HepG2 (cell line): ENCODE results near the gene LOXL3. TPM values are rescaled to one million over a fixed set of nuclear protein-coding genes. Genes with fewer than 3 reads are reported as not detected.

Source experiments
- CCAR2 ChIP-seq: fragments of 200-400 bp; formaldehyde crosslinking; optimal IDR thresholded peaks from 2 replicates; pipeline ENCODE3; 2018; ENCODE audit warnings: low read depth, mild to moderate bottlenecking, low read length, moderate library complexity
- CHD4 ChIP-seq: fragments of 200-600 bp; sonication (generic); IDR thresholded peaks from 2 replicates; pipeline ENCODE4 v1.7.0; 2017; ENCODE audit warnings: mild to moderate bottlenecking, low read length, borderline replicate concordance
- CSRNP2 ChIP-seq: sonication (generic); formaldehyde crosslinking; conservative IDR thresholded peaks from 2 replicates; pipeline ENCODE4 v1.8.0; 2022; ENCODE audit warnings: low read depth, missing genetic modification reagents
- ETV6 ChIP-seq: sonication (generic); formaldehyde crosslinking; conservative IDR thresholded peaks from 2 replicates; pipeline ENCODE4 v1.4.0; 2020; ENCODE audit warnings: missing genetic modification reagents
- FOSL2 ChIP-seq: sonication (generic); formaldehyde crosslinking; IDR thresholded peaks from 2 replicates; pipeline ENCODE4 v1.4.0; 2020; ENCODE audit warnings: missing genetic modification reagents
- FOXC1 ChIP-seq: sonication (generic); formaldehyde crosslinking; IDR thresholded peaks from 2 replicates; pipeline ENCODE4 v1.8.0; 2022; ENCODE audit warnings: mild to moderate bottlenecking, missing genetic modification reagents, borderline replicate concordance
- IKZF5 ChIP-seq: IDR thresholded peaks from 2 replicates; pipeline ENCODE4 v1.6.1; 2018; ENCODE audit warnings: missing genetic modification reagents, mild to moderate bottlenecking, missing compliant biosample characterization
- KDM1A ChIP-seq: IDR thresholded peaks from 2 replicates; pipeline ENCODE4 v1.6.1; 2016; ENCODE audit warnings: missing compliant biosample characterization
- NRL ChIP-seq: sonication (generic); formaldehyde crosslinking; IDR thresholded peaks from 2 replicates; pipeline ENCODE4 v1.5.0; 2020; ENCODE audit warnings: missing genetic modification reagents, mild to moderate bottlenecking, moderate library complexity, borderline replicate concordance
- POLR2A ChIP-seq, 2 experiments: IDR thresholded peaks; 2 replicates each; pipeline ENCODE4 v1.6.1; 2011; ENCODE audit warnings: low read depth in 2 of 2, low read length in 2 of 2, mild to moderate bottlenecking in 1 of 2, moderate library complexity in 1 of 2; ENCODE audit not compliant: insufficient read depth in 1 of 2
- SMAD1 ChIP-seq: sonication (generic); formaldehyde crosslinking; IDR thresholded peaks from 2 replicates; pipeline ENCODE4 v1.4.0; 2020; ENCODE audit warnings: missing genetic modification reagents, low read depth, mild to moderate bottlenecking, borderline replicate concordance
- SRSF1 ChIP-seq: fragments of 200-400 bp; formaldehyde crosslinking; optimal IDR thresholded peaks from 2 replicates; pipeline ENCODE3; 2017; ENCODE audit warnings: mild to moderate bottlenecking, low read depth, low read length, moderate library complexity
- TCF12 ChIP-seq, 2 experiments: fragments of 450-650 bp in 1 of 2; sonication (generic) in 1 of 2; formaldehyde crosslinking in 1 of 2; IDR thresholded peaks; 2 replicates each; pipeline versions ENCODE4 v1.6.1 to v1.8.0; 2017 to 2022; ENCODE audit warnings: antibody characterized with exemption in 1 of 2, mild to moderate bottlenecking in 1 of 2, missing genetic modification reagents in 1 of 2, moderate library complexity in 1 of 2
- THAP8 ChIP-seq: sonication (generic); formaldehyde crosslinking; IDR thresholded peaks from 2 replicates; pipeline ENCODE4 v1.5.1; 2020; ENCODE audit warnings: missing genetic modification reagents, mild to moderate bottlenecking, borderline replicate concordance
- TSC22D2 ChIP-seq: sonication (generic); formaldehyde crosslinking; IDR thresholded peaks from 2 replicates; pipeline ENCODE4 v1.5.1; 2020; ENCODE audit warnings: missing genetic modification reagents, mild to moderate bottlenecking, borderline replicate concordance
- ZBTB33 ChIP-seq: sonication (generic); formaldehyde crosslinking; IDR thresholded peaks from 2 replicates; pipeline ENCODE4 v1.4.0; 2020; ENCODE audit warnings: missing genetic modification reagents
- ZFP36 ChIP-seq: fragments of 150-350 bp; IDR thresholded peaks from 2 replicates; pipeline ENCODE4 v1.6.1; 2018; ENCODE audit warnings: borderline replicate concordance, low read length, low read depth; ENCODE audit not compliant: partially characterized antibody
- ZMYM4 ChIP-seq: sonication (generic); formaldehyde crosslinking; IDR thresholded peaks from 2 replicates; pipeline ENCODE4 v1.8.1; 2023; ENCODE audit warnings: mild to moderate bottlenecking, missing genetic modification reagents
- ZNF274 ChIP-seq: sonication (generic); formaldehyde crosslinking; IDR thresholded peaks from 2 replicates; pipeline ENCODE4 v1.5.1; 2020; ENCODE audit warnings: mild to moderate bottlenecking, missing genetic modification reagents
- ZNF282 ChIP-seq: fragments of 450-650 bp; IDR thresholded peaks from 2 replicates; pipeline ENCODE4 v1.6.1; 2018; ENCODE audit not compliant: partially characterized antibody
- ZNF557 ChIP-seq: sonication (generic); formaldehyde crosslinking; IDR thresholded peaks from 2 replicates; pipeline ENCODE4 v1.4.0; 2020; ENCODE audit warnings: missing genetic modification reagents
- ZNF619 ChIP-seq: sonication (generic); formaldehyde crosslinking; IDR thresholded peaks from 2 replicates; pipeline ENCODE4 v1.4.0; 2020; ENCODE audit warnings: mild to moderate bottlenecking, missing genetic modification reagents
- ZNF703 ChIP-seq: sonication (generic); formaldehyde crosslinking; IDR thresholded peaks from 2 replicates; pipeline ENCODE4 v1.5.1; 2020; ENCODE audit warnings: missing genetic modification reagents, mild to moderate bottlenecking, moderate library complexity, borderline replicate concordance
- ZNF749 ChIP-seq: sonication (generic); formaldehyde crosslinking; IDR thresholded peaks from 2 replicates; pipeline ENCODE4 v1.8.0; 2022; ENCODE audit warnings: mild to moderate bottlenecking, missing genetic modification reagents, moderate library complexity, borderline replicate concordance
- ZNF777 ChIP-seq: sonication (generic); formaldehyde crosslinking; IDR thresholded peaks from 2 replicates; pipeline ENCODE4 v1.4.0; 2020; ENCODE audit warnings: missing genetic modification reagents
- polyA plus RNA-seq, 8 experiments: library from polyadenylated mRNA; depleted of rRNA in 3 of 8; stranded (reverse) in 7 of 8; unstranded in 1 of 8; fragments of >200 nt; fragmentation: Illumina TruSeq in 4 of 8; extraction: Trizol in 4 of 8; gene quantifications; 2 replicates each; pipeline versions ENCODE4 v1.2.1 to v1.2.3, GENCODE V29; 2011 to 2016; ENCODE audit warnings: low read depth in 4 of 8, missing spikeins in 1 of 8, mixed read lengths in 1 of 8; ENCODE audit not compliant: insufficient read depth in 1 of 8
- total RNA-seq, 5 experiments: library from RNA; depleted of rRNA; stranded (reverse); fragments of >200 nt; fragmentation: Illumina TruSeq; extraction: Trizol; gene quantifications; 2 replicates each; pipeline ENCODE4 v1.2.3, GENCODE V29; 2016; ENCODE audit warnings: low read depth in 1 of 5

Gene LOXL3
- total and polyA plus RNA-seq, 2 of the 13 experiments (the other 11 are each of a cell fraction or from before 2014, with no cell fraction given) = 0.55 to 6.5 TPM

- no peak for TF ChIP-seq CCAR2
- TF ChIP-seq ZNF703 (CRISPR knock-in tag) = 0 out of 2 replicates have a peak, but pooled peaks have one; percentile 1
- TF ChIP-seq NRL (CRISPR knock-in tag) = no peak; the same call in 1 of the 2 replicates
- no peak for TF ChIP-seq TCF12 (IDR thresholded peaks at IDR 0.05)
- TF ChIP-seq TCF12 (CRISPR knock-in tag; IDR thresholded peaks at IDR 0.05) = no peak
- peak in 1 of 2 experiments; percentile 66; a peak in 2 of 4 replicates for TF ChIP-seq POLR2A (IDR thresholded peaks at IDR 0.05; ENCODE audit: insufficient read depth in 1 of 2, low read depth in 2 of 2, low read length in 2 of 2)
- no peak for TF ChIP-seq ZNF619 (CRISPR knock-in tag)
- no peak for TF ChIP-seq TSC22D2 (CRISPR knock-in tag)
- TF ChIP-seq ZNF777 = no peak
- no peak for TF ChIP-seq ZNF557
- TF ChIP-seq THAP8 = no peak
- TF ChIP-seq SRSF1 = peak; percentile 14
- no peak for TF ChIP-seq ZNF274 (CRISPR knock-in tag)
- TF ChIP-seq ZMYM4 = peak; percentile 45; the same call in 1 of the 2 replicates
- peak; percentile 60; the same call in 1 of the 2 replicates for TF ChIP-seq ZBTB33 (CRISPR knock-in tag)
- no peak for TF ChIP-seq KDM1A (CRISPR knock-in tag)
- no peak for TF ChIP-seq IKZF5 (CRISPR knock-in tag)
- no peak for TF ChIP-seq CHD4
- TF ChIP-seq ZFP36 = no peak
- TF ChIP-seq FOXC1 = peak; percentile 50; the same call in 1 of the 2 replicates
- TF ChIP-seq ZNF282 = no peak
- TF ChIP-seq FOSL2 (CRISPR knock-in tag) = no peak
- TF ChIP-seq ZNF749 (CRISPR knock-in tag) = no peak; the same call in 1 of the 2 replicates
- no peak for TF ChIP-seq CSRNP2 (CRISPR knock-in tag)
- no peak for TF ChIP-seq SMAD1 (CRISPR knock-in tag)
- TF ChIP-seq ETV6 (CRISPR knock-in tag) = no peak
Measured at GRCh38 chr2:74498500-74499266, 55.1 kb downstream of the LOXL3 start (continued).
